ENCODE measurements around the gene ZYG11B. TPM values are rescaled to one million over a fixed set of nuclear protein-coding genes. Genes with fewer than 3 reads are reported as not detected.

The ZYG11B gene
- total and polyA plus RNA-seq, 12 donors, result 9.1 to 84.3 (median 63.6) TPM

- TF ChIP-seq CTCF (IDR thresholded peaks at IDR 0.05), result no peak
- H3K27ac ChIP-seq, result peak overlapping the region in 5 of 10 donors; percentile 13 to 55 (median 25)
- H3K4me1 ChIP-seq, result peaks cover 0 to 69% (median 42%) of the 10 kb centered on the region in 9 donors
- H3K27me3 ChIP-seq, result no peaks in the 10 kb centered on the region
- H3K36me3 ChIP-seq, result peaks cover 0 to 7% (median 2%) of the 10 kb centered on the region in 9 donors
- H3K9me3 ChIP-seq, result no peaks in the 10 kb centered on the region
- ATAC-seq, result peak in 7 of 8 donors; percentile 33 to 64 (median 53)
- intact Hi-C loops (cut with DNase I), result no loop called here
- no peak overlapping the region for H3K4me3 ChIP-seq
- 6 to 7% methylated on average over 3 of the region's 3 CpGs for WGBS, 2 donors
- peak in 1 of 2 donors; percentile 47 for DNase-seq
Measured at GRCh38 chr1:52751589-52752483, 25.6 kb downstream of the ZYG11B start.

- Histone ChIP-seq H3K4me1 (peaks cover 0 to 66% (median 40%) of the 10 kb centered on the region in 9 donors), H3K27me3 (no peaks in the 10 kb centered on the region), H3K9me3 (no peaks in the 10 kb centered on the region), H3K27ac (peak overlapping the region in 3 of 10 donors; percentile 13 to 55 (median 21)), H3K36me3 (peaks cover 0 to 14% (median 8%) of the 10 kb centered on the region in 9 donors), H3K4me3 (no peak overlapping the region)
- WGBS, 2 donors, result 68 to 88% methylated on average over 2 of the region's 2 CpGs
- intact Hi-C loops (cut with DNase I), result no loop called here
- ATAC-seq (peak in 1 of 8 donors; percentile 29), DNase-seq (no peak)
- TF ChIP-seq CTCF (IDR thresholded peaks at IDR 0.05), result no peak
Measured at GRCh38 chr1:52752484-52752826, 26.2 kb downstream of the ZYG11B start.

GRCh38 chr1:52753169-52753568, 26.9 kb downstream of the ZYG11B start:
- WGBS, 2 donors, result 94 to 95% methylated on average over 4 of the region's 4 CpGs
- H3K27ac ChIP-seq, result no peak overlapping the region

DNA sequence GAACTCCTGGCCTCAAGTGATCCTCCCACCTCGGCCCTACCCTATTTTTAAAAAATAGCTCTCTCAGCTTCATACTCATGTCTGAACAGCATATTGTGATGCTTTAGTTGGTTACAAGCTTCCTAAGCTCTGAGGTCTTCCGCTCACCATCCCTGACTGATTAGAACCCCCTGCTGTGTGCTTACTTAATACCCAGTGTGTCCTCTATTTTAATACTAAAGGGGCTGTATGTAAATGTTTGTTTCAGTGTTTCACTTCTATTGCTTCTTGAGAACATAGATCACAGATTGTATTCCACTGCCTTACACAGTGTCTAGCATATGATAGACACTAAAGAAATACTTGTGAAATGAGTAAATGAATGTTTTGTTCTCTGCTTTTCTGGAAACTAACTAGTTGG, 29.8 kb downstream of the ZYG11B start:
- intact Hi-C loops (cut with DNase I), result no loop called here
- no peak for TF ChIP-seq CTCF (IDR thresholded peaks at IDR 0.05)
- 97 to 98% methylated on average over 2 of the region's 2 CpGs for WGBS, 2 donors
- no peak overlapping the region for H3K4me3 ChIP-seq
- DNase-seq (no peak), ATAC-seq (no peak)
- H3K27ac ChIP-seq, result no peak overlapping the region
- H3K36me3 ChIP-seq, result peaks cover 0 to 49% (median 17%) of the 10 kb centered on the region in 9 donors
- no peaks in the 10 kb centered on the region for H3K27me3 ChIP-seq
- H3K9me3 ChIP-seq, result no peaks in the 10 kb centered on the region
- H3K4me1 ChIP-seq, result peaks cover 0 to 33% (median 19%) of the 10 kb centered on the region in 9 donors

More at GRCh38 chr1:52753169-52753568, 26.9 kb downstream of the ZYG11B start:
- intact Hi-C loops (cut with DNase I), result no loop called here
- H3K4me3 ChIP-seq, result no peak overlapping the region
- H3K27me3 ChIP-seq, result no peaks in the 10 kb centered on the region
- peaks cover 0 to 59% (median 39%) of the 10 kb centered on the region in 9 donors for H3K4me1 ChIP-seq
- no peak for ATAC-seq
- no peak for TF ChIP-seq CTCF (IDR thresholded peaks at IDR 0.05)
- no peaks in the 10 kb centered on the region for H3K9me3 ChIP-seq
- peaks cover 0 to 21% (median 14%) of the 10 kb centered on the region in 9 donors for H3K36me3 ChIP-seq
- no peak for DNase-seq

All from heart right ventricle (tissue), 16 donors.